K562 (cell line): ENCODE data around the gene ADCY4. TPM values are rescaled to one million over a fixed set of nuclear protein-coding genes. Genes with fewer than 3 reads are reported as not detected.

Experiments
- ATAC-seq: fragments of 200-7000 bp; cut with Tn5 transposase; 3 replicates; pipeline ENCODE4 v1.9.1; 2020; ENCODE audit warnings: moderate library complexity
- BruUV-seq: library from RNA; stranded (reverse); fragments of 400-500 nt; replicated peaks from 2 replicates; lab custom pipeline; 2021; lab: Mats Ljungman, UMichigan
- CTCF ChIA-PET: fragments of 300-600 bp; formaldehyde crosslinking; extraction: SDS; loops from one replicate; lab custom pipeline; 2021; ENCODE audit warnings: low intra/inter-chr PET ratio; lab: Yijun Ruan, JAX
- POLR2A ChIA-PET: fragments of 300-600, 350-650 bp; sonication (Branson Sonifier 250); formaldehyde crosslinking; extraction: SDS; loops from one replicate; lab custom pipeline; 2021; ENCODE audit warnings: antibody characterized with exemption, inconsistent platforms; lab: Yijun Ruan, JAX
- DNase-seq, 4 experiments: peaks; one replicate each; pipeline versions ENCODE4 v3.0.0 to v3.0.0-alpha.2; 2011 to 2018; ENCODE audit warnings: low spot score in 3 of 4, mixed read lengths in 3 of 4; ENCODE audit errors: extremely low read depth in 1 of 4
- FAIRE-seq: peaks from 2 replicates; lab custom pipeline; 2011; peaks lifted over from hg19 to GRCh38; lab: Jason Lieb, UNC
- H2AFZ ChIP-seq: 2 replicates; pipeline ENCODE4 v1.6.0; 2011; ENCODE audit warnings: low read depth, low read length, control low read depth, inconsistent platforms
- H3K27ac ChIP-seq: fragments of 200-600 bp; 3 replicates; pipeline ENCODE4 v1.8.0; 2011; ENCODE audit warnings: low read depth, mild to moderate bottlenecking, control low read depth, inconsistent platforms, low read length, moderate library complexity, mixed read lengths; ENCODE audit errors: extremely low read depth
- H3K27me3 ChIP-seq, 2 experiments: fragments of 300-600 bp in 1 of 2; 2 replicates in 1 of 2; 3 replicates in 1 of 2; pipeline versions ENCODE4 v1.6.0 to v1.8.0; 2011; ENCODE audit warnings: inconsistent platforms in 2 of 2, low read length in 2 of 2, mild to moderate bottlenecking in 1 of 2, mixed read lengths in 1 of 2, moderate library complexity in 1 of 2; ENCODE audit not compliant: control insufficient read depth in 2 of 2, insufficient read depth in 2 of 2
- H3K36me3 ChIP-seq: fragments of 300-600 bp; 3 replicates; pipeline ENCODE4 v1.8.0; 2011; ENCODE audit warnings: mild to moderate bottlenecking, low read length, inconsistent platforms; ENCODE audit not compliant: control insufficient read depth, insufficient read depth
- H3K4me1 ChIP-seq, 2 experiments: fragments of 200-600 bp in 1 of 2; replicated peaks in 1 of 2; 2 replicates in 1 of 2; 3 replicates in 1 of 2; pipeline versions ENCODE4 v1.5.1 to v1.8.0; 2011; ENCODE audit warnings: inconsistent platforms in 2 of 2, low read length in 2 of 2, mild to moderate bottlenecking in 1 of 2, mixed read lengths in 1 of 2, moderate library complexity in 1 of 2; ENCODE audit not compliant: control insufficient read depth in 2 of 2, insufficient read depth in 2 of 2
- H3K4me2 ChIP-seq: 2 replicates; pipeline ENCODE4 v1.6.1; 2011; ENCODE audit warnings: low read length, control low read depth, inconsistent platforms, mixed read lengths; ENCODE audit not compliant: insufficient read depth
- H3K4me3 ChIP-seq: fragments of 200-600 bp; sonication (generic), shearing (Covaris generic); 2 replicates; pipeline ENCODE4 v1.5.1; 2016; ENCODE audit warnings: control low read depth, inconsistent platforms
- H3K79me2 ChIP-seq: fragments of 200-600 bp; 3 replicates; pipeline ENCODE4 v1.8.0; 2011; ENCODE audit warnings: low read length, inconsistent platforms; ENCODE audit not compliant: control insufficient read depth, insufficient read depth
- H3K9ac ChIP-seq, 2 experiments: 2 replicates each; pipeline versions ENCODE4 v1.6.0 to v1.6.1; 2011; ENCODE audit warnings: low read depth in 2 of 2, low read length in 2 of 2, control low read depth in 1 of 2, inconsistent platforms in 1 of 2, mild to moderate bottlenecking in 1 of 2, mixed read lengths in 1 of 2; ENCODE audit not compliant: insufficient read depth in 1 of 2
- H3K9me1 ChIP-seq: one replicate; pipeline ENCODE4 v1.6.0; 2011; ENCODE audit warnings: inconsistent platforms, mild to moderate bottlenecking, low read length, moderate library complexity; ENCODE audit not compliant: control insufficient read depth, insufficient read depth
- H3K9me3 ChIP-seq: replicated peaks from 2 replicates; pipeline ENCODE4 v1.5.1; 2011; ENCODE audit warnings: low read depth, low read length, inconsistent platforms; ENCODE audit not compliant: control insufficient read depth, insufficient read depth
- H4K20me1 ChIP-seq: replicated peaks from 2 replicates; pipeline ENCODE4 v1.6.1; 2011; ENCODE audit warnings: low read length, inconsistent platforms, mixed read lengths; ENCODE audit not compliant: control insufficient read depth, insufficient read depth
- CBFA2T2 ChIP-seq: fragments of 450-650 bp; conservative IDR thresholded peaks from 2 replicates; pipeline ENCODE4 v1.6.1; 2017; ENCODE audit warnings: mild to moderate bottlenecking
- CBFA2T3 ChIP-seq: fragments of 450-650 bp; IDR thresholded peaks from 2 replicates; pipeline ENCODE4 v1.6.1; 2017
- CBX1 ChIP-seq: sonication (generic); IDR thresholded peaks from 2 replicates; pipeline ENCODE4 v1.6.1; 2016; ENCODE audit warnings: antibody characterized with exemption, low read depth, mild to moderate bottlenecking
- HNRNPH1 ChIP-seq: fragments of 200-400 bp; formaldehyde crosslinking; optimal IDR thresholded peaks from 2 replicates; pipeline ENCODE3; 2017; ENCODE audit warnings: low read depth, mild to moderate bottlenecking, low read length, moderate library complexity
- KDM1A ChIP-seq, 2 experiments: fragments of 450-650 bp; IDR thresholded peaks; 2 replicates each; pipeline ENCODE4 v1.6.1; 2016; ENCODE audit warnings: mild to moderate bottlenecking in 2 of 2
- NEUROD1 ChIP-seq: fragments of 150-350 bp; IDR thresholded peaks from 2 replicates; pipeline ENCODE4 v1.6.1; 2014; ENCODE audit warnings: borderline replicate concordance, low read length, low read depth; ENCODE audit not compliant: partially characterized antibody
- ZNF436 ChIP-seq: fragments of 250-450, 450-650 bp; sonication (Bioruptor Pico); formaldehyde crosslinking; IDR thresholded peaks from 2 replicates; pipeline ENCODE4 v1.7.0; 2020; ENCODE audit warnings: mild to moderate bottlenecking
- WGBS: fragments of 100-300 bp; shearing (Covaris generic); methylation state at CpG from one replicate; pipeline ENCODE4 v1.1.6; 2016; ENCODE audit warnings: low coverage, mixed read lengths; ENCODE audit not compliant: insufficient coverage; ENCODE audit errors: missing lambda C conversion rate; 5-methylcytosine and 5-hydroxymethylcytosine counted together
- in situ Hi-C: fragments of 300-500 bp; cut with MboI; formaldehyde crosslinking; loops from 4 replicates; pipeline ENCODE4 v1.15.0; 2018; ENCODE audit warnings: inconsistent platforms, mixed read lengths
- intact Hi-C: fragments of 100-400 bp; cut with micrococcal nuclease; formaldehyde crosslinking; loops from 2 replicates; pipeline ENCODE4 v1.14.2; 2022
- polyA plus RNA-seq, 8 experiments: library from polyadenylated mRNA; depleted of rRNA in 4 of 8; stranded (reverse) in 5 of 8; unstranded in 3 of 8; fragments of >200 nt; fragmentation: Nextera tagmentation in 2 of 8; fragmentation: Illumina TruSeq in 1 of 8; extraction: Ambion mirVana in 2 of 8; extraction: Trizol in 1 of 8; gene quantifications; 2 replicates each; pipeline versions ENCODE4 v1.2.1 to v1.2.3, GENCODE V29; 2011 to 2014; ENCODE audit warnings: inconsistent platforms in 1 of 8, missing spikeins in 1 of 8
- total RNA-seq, 7 experiments: library from RNA; depleted of rRNA in 6 of 7; stranded (reverse); fragments of >200 nt in 6 of 7; fragmentation: Illumina TruSeq in 2 of 7; extraction: Trizol in 2 of 7; gene quantifications; 2 replicates each; pipeline versions ENCODE4 v1.2.1 to v1.2.3, GENCODE V29; 2011 to 2021; ENCODE audit warnings: low replicate concordance in 1 of 7

Gene ADCY4
- total and polyA plus RNA-seq, 9 of the 15 experiments (the other 6 are each of a cell fraction or from before 2014, with no cell fraction given) = 0.04 to 0.31 (median 0.15) TPM; not detected in 2

DNA sequence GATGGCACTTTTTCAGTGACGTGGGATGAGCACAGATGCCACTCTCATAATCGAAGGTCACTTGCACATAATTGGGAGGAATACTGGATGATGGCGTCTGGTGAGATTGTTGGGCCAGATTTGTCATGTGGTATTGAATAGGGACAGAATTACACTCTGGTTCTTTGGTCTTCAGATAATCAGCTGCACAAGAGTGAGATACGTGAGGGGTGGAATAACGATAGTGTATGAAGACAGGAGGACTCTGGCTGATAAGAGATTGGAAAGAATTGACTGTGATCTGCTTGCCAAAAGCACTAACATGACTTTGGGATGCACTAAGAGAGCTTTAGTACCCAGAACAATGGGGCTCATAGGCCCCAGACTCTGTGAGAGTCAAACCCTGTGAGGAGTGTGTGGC lies 56.4 kb downstream of the ADCY4 start:
- no peak overlapping the region for H2AFZ ChIP-seq
- ChIA-PET POLR2A (no interaction called here), CTCF (interaction anchor here (0.6 kb wide), 1 partner anchor 19 kb away, joined by 3 read pairs; no protein-coding TSS in a partner anchor)
- TF ChIP-seq ZNF436 (no peak), HNRNPH1 (no peak), NEUROD1 (no peak), CBFA2T2 (peak; percentile 20; the same call in 1 of the 2 replicates), KDM1A (IDR thresholded peaks at IDR 0.05) (0 out of 4 replicates have a peak, but pooled peaks have one; percentile 13 to 28), CBFA2T3 (peak; percentile 63), CBX1 (no peak)
- H3K4me1 ChIP-seq = peaks cover 16% of the 10 kb centered on the region in 2 experiments; a peak in 4 of 5 replicates
- BruUV-seq = no TSS peak
- no peaks in the 10 kb centered on the region for H4K20me1 ChIP-seq
- ATAC-seq (no peak), DNase-seq (no peak), FAIRE-seq (no peak)
- H3K9ac ChIP-seq = no peak overlapping the region
- peaks cover 2% of the 10 kb centered on the region for H3K9me1 ChIP-seq
- no peaks in the 10 kb centered on the region for H3K27me3 ChIP-seq
- intact Hi-C loops = no loop called here
- H3K27ac ChIP-seq = no peak overlapping the region
- no peaks in the 10 kb centered on the region for H3K79me2 ChIP-seq
- H3K4me2 ChIP-seq = no peak overlapping the region
- WGBS = 27% methylated on average over 5 of the region's 5 CpGs
- in situ Hi-C loops = no loop called here
- no peaks in the 10 kb centered on the region for H3K9me3 ChIP-seq
- no peak overlapping the region for H3K4me3 ChIP-seq
- no peaks in the 10 kb centered on the region; the same call in 2 of the 3 replicates for H3K36me3 ChIP-seq
